Myometrial cell (primary cell): ENCODE results near the gene TDRD5. TPM values are rescaled to one million over a fixed set of nuclear protein-coding genes. Genes with fewer than 3 reads are reported as not detected.

ENCODE experiments used
- total RNA-seq: library from RNA; depleted of rRNA; stranded (reverse); fragments of >200 nt; gene quantifications from 2 replicates; pipeline ENCODE4 v1.2.3, GENCODE V29; 2015

TDRD5 gene
- not detected in 2 replicates for total RNA-seq

GRCh38 chr1:179591592-179592580, at the start of gene TDRD5:
TDRD5 (plus strand) TSS chr1:179591832; CDS start chr1:179592616, 784 bp downstream.

GRCh38 chr1:179575497-179576314, 15.9 kb upstream of the TDRD5 start, which contains the start of gene NPHS2:
NPHS2 (minus strand) TSS chr1:179575948; CDS start chr1:179575864, 84 bp downstream.

Other genes with a start within 250 kb of the TDRD5 start
- not detected in 2 replicates for gene AXDND1, start 225.9 kb upstream of the TDRD5 start, total RNA-seq
- not detected in 2 replicates for gene NPHS2, start 15.9 kb upstream of the TDRD5 start, total RNA-seq
- gene FAM163A, start 151.5 kb downstream of the TDRD5 start, total RNA-seq = not detected in 2 replicates